HG03354 (cell line): ENCODE data around the gene IGSF5.
"Not testable (repeated sequence)": the region's sequence is repeated elsewhere in the genome, so short reads cannot be mapped to it uniquely, and the experiment has no call there.

ENCODE experiments used
- ATAC-seq: cut with Tn5 transposase; IDR thresholded peaks from one replicate; pipeline ENCODE4 v1.9.1; 2021; ENCODE audit warnings: mild to moderate bottlenecking; ENCODE audit not compliant: unreplicated experiment, poor library complexity, severe bottlenecking

IGSF5 gene

GRCh38 chr21:39737376-39738000 lies 7.5 kb upstream of the IGSF5 start:
- no peak for ATAC-seq

DNA sequence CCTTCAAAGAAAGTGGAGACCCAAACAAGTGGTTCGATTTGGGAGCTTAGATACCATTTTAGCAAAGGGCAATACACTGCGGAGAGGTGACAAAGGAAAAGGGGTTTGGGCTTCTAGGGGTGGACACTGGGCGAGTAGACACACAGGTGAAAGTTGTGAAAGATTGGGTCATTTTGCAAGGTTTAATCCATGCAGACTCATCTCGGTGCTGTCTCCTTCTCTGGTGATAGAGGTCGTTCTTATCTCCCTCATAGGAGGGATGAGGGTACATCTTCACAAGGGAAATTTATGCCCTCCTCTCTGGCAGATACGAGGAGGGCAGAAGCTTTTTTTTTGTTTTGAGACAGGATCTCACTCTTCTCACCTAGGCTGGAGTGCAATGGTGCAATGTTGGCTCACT lies 6.4 kb upstream of the IGSF5 start:
- no peak for ATAC-seq

GRCh38 chr21:39739531-39739930 lies 5.5 kb upstream of the IGSF5 start:
- ATAC-seq, result not testable (repeated sequence)

DNA sequence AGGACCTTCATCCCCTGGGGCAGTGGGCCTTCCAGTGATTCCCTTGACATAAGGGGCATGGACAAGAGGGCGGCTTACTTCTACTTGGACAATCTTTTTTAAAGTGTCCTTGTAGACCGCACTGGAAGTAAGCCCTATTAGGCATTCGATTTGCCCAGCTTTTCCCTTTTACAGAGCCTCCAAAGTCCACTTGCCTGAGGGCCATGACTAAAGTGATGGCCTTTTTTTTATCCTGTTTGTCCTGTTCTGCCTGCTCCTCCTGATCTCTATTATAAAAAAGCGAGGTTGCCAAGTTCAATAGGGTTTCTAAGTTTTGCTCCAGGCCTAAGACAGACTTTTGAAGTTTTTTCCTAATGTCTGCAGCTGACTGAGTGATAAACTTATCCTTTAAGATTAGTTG lies 2.4 kb upstream of the IGSF5 start:
- ATAC-seq, result not testable (repeated sequence)

DNA sequence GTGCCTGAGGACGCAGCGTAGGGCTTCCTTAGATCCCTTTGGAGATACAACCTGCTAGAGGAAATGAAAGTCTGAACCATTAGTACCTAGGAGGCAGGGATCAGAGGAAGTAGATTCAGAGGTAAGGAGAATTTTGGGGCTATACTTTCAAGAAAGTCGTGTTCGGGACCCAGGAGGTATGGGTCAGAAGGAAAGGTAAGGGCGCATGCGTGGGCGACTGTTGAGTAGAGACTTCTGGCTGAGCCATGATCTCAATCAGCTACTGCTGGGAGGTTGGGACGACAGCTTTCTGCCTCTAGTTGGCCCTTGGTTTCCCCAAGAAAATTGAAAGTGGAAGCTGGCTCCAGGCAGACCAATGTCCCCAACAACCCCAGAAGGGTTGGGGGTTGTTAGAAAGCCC lies 349 bp downstream of the IGSF5 start:
- not testable (repeated sequence) for ATAC-seq

DNA sequence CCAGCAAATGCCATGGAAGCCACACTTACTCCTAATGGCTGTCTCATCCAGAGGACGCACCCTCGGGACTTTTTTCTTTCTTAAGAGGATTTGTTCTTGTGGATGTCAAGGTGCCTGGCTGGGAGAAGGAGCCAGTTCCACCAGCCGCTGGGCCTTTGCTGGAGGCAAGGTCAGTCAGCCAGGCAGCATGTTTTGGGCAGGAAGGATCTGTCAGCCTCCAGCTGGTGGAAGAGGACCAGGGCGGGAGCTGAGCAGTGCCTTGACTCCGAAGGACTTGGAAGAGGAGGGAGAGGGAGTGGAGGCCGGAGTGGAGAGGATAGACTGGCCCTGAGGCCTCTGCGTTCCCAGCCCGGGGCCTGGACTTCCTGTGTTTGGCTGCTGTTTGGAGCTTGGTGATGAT lies 5.7 kb downstream of the IGSF5 start:
- no peak for ATAC-seq

GRCh38 chr21:39754811-39755210 lies 9.8 kb downstream of the IGSF5 start:
- ATAC-seq, result no peak

DNA sequence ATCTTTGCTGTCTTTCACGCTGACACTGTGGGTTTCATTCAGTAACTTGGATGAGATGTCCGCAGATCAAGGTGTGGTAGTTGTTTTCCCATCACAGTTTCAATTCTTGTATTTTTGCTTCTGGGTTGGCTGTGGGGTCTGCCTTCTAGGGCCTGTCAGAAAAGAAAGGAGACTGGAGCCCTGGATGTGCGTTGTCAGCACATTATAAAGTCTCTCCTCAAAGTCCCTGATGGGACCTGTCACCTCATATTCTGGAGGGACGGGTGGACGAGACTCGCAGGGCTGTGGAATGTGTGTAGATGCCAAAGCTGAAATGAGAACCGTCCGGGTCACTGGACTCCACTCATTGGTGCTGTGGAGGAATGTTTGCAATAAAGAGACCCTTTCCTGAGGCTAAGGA lies 11.3 kb downstream of the IGSF5 start:
- no peak for ATAC-seq

DNA sequence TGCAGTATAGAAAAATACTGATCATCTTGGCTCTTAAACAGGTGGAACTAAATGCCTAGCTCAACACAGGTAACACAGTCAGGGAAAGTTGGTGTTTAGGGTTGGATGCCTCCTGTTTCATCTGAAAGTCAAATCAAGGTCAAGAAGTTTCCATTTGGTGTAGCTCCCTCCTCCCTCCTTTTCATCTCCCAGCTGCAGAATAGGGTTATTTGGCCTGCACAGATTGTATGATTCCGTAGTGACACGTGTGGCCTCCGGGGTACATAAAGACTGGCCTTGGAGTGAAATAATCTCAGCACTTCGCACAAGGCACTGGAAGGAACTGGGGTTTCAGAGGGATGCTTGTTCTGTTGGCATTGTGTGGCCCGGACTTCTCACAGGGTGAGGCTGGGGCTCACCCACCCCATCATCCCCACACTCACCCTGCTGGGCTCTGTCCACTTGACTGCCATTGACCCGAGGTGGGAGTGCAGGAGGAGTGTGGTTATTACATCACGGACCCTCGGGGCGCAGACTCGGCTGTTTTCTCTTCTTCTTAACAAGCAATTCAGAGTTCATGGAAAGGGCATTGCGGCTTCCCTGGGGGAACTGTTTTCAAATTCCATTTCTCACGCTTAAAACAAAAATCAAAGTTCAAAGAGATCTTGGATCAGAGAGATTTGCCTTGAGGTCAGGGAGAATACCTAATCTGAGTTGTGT lies 18.4 kb downstream of the IGSF5 start:
- ATAC-seq, result no peak

DNA sequence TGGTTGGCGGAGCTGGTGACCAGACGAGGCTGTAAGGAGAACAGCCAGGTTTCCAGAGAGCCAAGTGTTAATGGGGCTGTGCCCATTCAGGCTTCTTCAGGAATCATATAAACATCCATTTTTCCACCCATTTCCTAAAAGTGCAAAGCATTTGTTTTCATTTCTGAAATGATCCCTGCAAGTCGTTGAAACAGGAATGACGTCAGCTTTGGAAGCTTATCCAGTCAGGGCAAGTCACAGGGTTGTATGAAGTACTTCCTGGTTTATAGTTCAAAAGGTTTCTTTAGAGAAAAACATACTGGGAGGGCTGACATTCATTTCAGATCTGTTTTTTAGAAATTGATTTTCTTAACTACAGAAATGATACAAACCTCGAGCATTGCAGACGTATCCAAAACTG lies 29.2 kb downstream of the IGSF5 start:
- ATAC-seq, result no peak

DNA sequence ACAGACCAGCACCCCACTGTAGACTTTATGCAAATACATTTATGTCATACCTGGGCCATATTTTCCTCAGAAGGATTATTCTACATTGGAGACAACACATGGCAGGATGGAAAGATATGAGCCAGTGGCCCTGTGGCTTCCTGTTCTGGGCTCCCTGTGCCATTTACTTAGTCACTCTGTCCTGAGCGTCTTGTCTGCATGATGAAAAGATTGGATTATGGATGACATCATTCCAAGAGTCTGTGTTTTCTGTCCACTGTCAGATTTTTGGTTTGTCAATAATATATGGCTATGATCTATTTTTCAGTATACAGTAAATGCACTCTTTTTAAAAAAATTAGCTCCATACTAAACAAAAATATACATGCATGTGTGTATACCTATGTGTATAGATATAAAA lies 30.8 kb downstream of the IGSF5 start:
- ATAC-seq, result no peak

- ATAC-seq, result no peak
Measured at GRCh38 chr21:39776589-39776988, 31.6 kb downstream of the IGSF5 start.

GRCh38 chr21:39781331-39781730 lies 36.3 kb downstream of the IGSF5 start:
- no peak for ATAC-seq

DNA sequence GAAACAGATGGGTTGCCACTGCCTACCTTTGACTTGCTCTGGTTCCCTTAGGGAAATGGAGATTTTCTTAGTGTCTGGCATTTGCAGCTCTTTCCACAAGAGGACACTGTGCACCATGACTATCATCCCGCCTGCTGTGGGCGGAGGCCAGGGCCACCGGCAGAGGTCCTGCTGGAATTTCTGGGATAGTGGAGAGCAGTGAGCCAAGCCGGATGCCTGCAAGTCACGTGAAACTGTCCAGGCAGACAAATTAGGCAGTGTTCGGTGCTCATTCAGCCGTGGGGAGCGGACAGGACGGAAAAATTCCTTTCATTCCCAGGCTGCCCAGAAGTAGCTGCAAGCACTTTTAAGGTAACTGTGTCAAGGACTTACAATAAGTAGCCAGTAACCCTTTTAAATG lies 43.4 kb downstream of the IGSF5 start:
- ATAC-seq, result no peak

DNA sequence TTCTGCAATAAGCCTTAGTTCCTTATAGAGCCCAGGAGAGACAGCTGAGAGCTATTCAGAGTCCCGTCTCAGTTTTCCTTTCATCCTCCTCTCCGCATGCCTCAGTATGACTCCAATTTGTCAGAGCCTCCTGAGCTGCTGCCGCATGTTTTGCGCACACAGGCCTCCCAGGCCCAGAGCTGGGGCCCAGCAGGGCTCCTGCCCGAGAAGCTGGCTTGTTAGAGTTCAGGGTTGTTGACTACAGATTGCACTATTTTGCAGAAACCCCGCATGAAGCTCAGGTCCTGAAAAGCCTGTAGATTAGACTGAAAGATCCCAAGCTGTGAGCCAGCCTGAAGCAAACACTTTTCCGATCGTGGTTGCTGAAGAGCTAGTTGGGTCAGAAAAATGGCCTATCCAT lies 51.5 kb downstream of the IGSF5 start:
- ATAC-seq, result no peak

GRCh38 chr21:39799178-39799577 lies 54.2 kb downstream of the IGSF5 start:
- no peak for ATAC-seq

DNA sequence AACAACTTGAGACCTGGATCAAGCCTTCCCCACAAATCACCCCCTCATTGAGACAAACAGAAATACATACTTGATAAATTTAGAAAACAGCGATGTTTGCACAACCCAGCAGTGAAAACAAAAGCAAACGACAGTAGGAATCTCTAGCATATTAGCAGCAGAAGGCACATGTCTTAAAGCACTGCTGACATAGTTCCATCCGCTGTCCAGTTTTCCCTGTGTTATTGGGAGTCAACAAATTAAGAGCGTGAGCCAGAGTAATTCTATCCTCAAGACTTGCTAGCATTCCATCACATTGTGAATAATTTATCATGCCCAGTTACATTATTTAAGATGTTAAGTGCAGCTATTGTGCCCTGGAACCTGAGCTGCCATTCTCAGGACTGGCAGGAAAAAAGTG lies 55.3 kb downstream of the IGSF5 start:
- ATAC-seq, result no peak

- no peak for ATAC-seq
Measured at GRCh38 chr21:39802217-39802616, 57.2 kb downstream of the IGSF5 start.

- ATAC-seq, result no peak
Measured at GRCh38 chr21:39803393-39803792, 58.4 kb downstream of the IGSF5 start.

DNA sequence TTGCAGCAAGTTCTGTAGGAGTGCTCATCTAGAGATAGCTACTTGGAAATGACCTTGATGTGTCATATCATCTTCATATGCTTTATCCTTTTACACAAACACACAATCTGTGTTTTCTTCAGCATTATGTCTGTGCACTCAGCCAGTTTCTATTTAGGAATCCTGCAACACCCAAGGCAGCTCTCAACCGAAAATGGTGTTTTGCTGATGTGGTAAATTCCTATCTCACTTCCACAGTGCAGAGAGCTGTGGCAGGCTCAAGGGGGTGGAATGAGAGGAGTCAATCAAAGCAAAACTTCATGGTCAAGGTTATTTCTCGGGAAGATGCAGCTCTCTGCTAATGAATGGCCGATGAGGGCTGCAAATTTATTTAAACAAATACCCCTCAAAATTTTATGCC lies 59.3 kb downstream of the IGSF5 start:
- no peak for ATAC-seq

DNA sequence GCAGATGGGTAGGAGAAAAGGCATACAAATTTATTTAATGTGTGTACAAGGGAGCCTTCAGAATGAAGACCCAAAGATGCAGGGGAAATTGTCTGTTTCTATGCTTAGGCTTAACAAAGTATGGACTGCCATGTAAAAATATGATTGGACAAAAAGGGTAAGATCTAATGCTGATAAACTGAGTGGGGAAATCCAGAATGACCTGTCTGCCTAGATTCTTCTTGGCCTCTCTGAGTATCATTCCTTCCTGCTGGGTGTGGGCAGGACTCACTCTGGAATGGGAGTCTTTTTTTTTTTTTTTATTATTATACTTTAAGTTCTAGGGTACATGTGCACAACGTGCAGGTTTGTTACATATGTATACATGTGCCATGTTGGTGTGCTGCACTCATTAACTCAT lies 61.0 kb downstream of the IGSF5 start:
- ATAC-seq, result no peak

GRCh38 chr21:39807738-39808137 lies 62.8 kb downstream of the IGSF5 start:
- ATAC-seq, result no peak
